HL-60 (cell line): ENCODE results near the gene GALM.

Experiments
- DNase-seq, 2 experiments: peaks; one replicate each; pipeline ENCODE4 v3.0.0-alpha.2; 2010 to 2020; ENCODE audit warnings: low read depth in 1 of 2, low spot score in 1 of 2
- H3K27ac ChIP-seq: fragments of 250-450 bp; sonication (Bioruptor Pico); replicated peaks from 2 replicates; pipeline ENCODE4 v1.5.1; 2020; ENCODE audit warnings: mild to moderate bottlenecking, moderate library complexity
- H3K27me3 ChIP-seq: fragments of 250-450 bp; sonication (Bioruptor Pico); 2 replicates; pipeline ENCODE4 v1.5.1; 2021; ENCODE audit warnings: mild to moderate bottlenecking, moderate library complexity; ENCODE audit not compliant: insufficient read depth, poor library complexity, severe bottlenecking
- H3K4me3 ChIP-seq: replicated peaks from 2 replicates; pipeline ENCODE4 v1.5.1; 2011; ENCODE audit warnings: mild to moderate bottlenecking, control low read depth, low read length; ENCODE audit not compliant: insufficient read depth
- GABPA ChIP-seq: IDR thresholded peaks from 2 replicates; pipeline ENCODE4 v1.6.1; 2012; ENCODE audit warnings: low read depth
- POLR2AphosphoS5 ChIP-seq: IDR thresholded peaks from 2 replicates; pipeline ENCODE4 v1.6.1; 2012; ENCODE audit warnings: low read depth
- SPI1 ChIP-seq: IDR thresholded peaks from 2 replicates; pipeline ENCODE4 v1.6.1; 2012; ENCODE audit warnings: low read depth, mild to moderate bottlenecking, borderline replicate concordance
- TF ChIP-seq, protein P1 (sequence below): IDR thresholded peaks from 2 replicates; pipeline ENCODE4 v1.6.1; 2012; ENCODE audit warnings: low read depth; ENCODE audit not compliant: insufficient replicate concordance
- TF ChIP-seq, protein P2 (sequence below): IDR thresholded peaks from one replicate; pipeline ENCODE4 v1.5.1; 2011; ENCODE audit warnings: low read length, control low read depth, inconsistent platforms; ENCODE audit not compliant: insufficient read depth

Gene GALM

DNA sequence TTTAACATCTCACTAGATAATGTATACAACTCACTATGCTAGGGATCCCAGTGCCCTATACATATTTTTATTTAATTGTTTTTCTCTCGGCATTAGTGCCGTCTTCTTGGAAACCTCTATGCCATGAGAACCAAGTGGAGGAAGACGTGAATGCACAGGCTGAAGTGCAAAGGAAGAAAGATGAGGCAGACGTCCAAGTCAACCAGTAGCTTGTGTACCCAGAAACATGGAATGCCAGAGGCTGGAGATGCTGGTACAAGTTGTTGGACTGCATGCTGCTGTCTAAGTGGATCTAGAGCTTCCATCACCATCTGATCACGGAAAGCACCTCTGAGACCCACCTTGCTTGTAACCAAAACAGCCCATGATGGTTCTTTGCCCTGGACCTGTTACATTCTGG, 99.6 kb downstream of the GALM start:
- TF ChIP-seq, protein P1, sequence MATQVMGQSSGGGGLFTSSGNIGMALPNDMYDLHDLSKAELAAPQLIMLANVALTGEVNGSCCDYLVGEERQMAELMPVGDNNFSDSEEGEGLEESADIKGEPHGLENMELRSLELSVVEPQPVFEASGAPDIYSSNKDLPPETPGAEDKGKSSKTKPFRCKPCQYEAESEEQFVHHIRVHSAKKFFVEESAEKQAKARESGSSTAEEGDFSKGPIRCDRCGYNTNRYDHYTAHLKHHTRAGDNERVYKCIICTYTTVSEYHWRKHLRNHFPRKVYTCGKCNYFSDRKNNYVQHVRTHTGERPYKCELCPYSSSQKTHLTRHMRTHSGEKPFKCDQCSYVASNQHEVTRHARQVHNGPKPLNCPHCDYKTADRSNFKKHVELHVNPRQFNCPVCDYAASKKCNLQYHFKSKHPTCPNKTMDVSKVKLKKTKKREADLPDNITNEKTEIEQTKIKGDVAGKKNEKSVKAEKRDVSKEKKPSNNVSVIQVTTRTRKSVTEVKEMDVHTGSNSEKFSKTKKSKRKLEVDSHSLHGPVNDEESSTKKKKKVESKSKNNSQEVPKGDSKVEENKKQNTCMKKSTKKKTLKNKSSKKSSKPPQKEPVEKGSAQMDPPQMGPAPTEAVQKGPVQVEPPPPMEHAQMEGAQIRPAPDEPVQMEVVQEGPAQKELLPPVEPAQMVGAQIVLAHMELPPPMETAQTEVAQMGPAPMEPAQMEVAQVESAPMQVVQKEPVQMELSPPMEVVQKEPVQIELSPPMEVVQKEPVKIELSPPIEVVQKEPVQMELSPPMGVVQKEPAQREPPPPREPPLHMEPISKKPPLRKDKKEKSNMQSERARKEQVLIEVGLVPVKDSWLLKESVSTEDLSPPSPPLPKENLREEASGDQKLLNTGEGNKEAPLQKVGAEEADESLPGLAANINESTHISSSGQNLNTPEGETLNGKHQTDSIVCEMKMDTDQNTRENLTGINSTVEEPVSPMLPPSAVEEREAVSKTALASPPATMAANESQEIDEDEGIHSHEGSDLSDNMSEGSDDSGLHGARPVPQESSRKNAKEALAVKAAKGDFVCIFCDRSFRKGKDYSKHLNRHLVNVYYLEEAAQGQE, result no peak
- TF ChIP-seq GABPA (no peak), SPI1 (no peak), POLR2AphosphoS5 (no peak)
- TF ChIP-seq, protein P2, sequence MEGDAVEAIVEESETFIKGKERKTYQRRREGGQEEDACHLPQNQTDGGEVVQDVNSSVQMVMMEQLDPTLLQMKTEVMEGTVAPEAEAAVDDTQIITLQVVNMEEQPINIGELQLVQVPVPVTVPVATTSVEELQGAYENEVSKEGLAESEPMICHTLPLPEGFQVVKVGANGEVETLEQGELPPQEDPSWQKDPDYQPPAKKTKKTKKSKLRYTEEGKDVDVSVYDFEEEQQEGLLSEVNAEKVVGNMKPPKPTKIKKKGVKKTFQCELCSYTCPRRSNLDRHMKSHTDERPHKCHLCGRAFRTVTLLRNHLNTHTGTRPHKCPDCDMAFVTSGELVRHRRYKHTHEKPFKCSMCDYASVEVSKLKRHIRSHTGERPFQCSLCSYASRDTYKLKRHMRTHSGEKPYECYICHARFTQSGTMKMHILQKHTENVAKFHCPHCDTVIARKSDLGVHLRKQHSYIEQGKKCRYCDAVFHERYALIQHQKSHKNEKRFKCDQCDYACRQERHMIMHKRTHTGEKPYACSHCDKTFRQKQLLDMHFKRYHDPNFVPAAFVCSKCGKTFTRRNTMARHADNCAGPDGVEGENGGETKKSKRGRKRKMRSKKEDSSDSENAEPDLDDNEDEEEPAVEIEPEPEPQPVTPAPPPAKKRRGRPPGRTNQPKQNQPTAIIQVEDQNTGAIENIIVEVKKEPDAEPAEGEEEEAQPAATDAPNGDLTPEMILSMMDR, result no peak
- DNase-seq, result no peak
- Histone ChIP-seq H3K27me3 (no peaks in the 10 kb centered on the region), H3K27ac (no peak overlapping the region), H3K4me3 (no peak overlapping the region)

DNA sequence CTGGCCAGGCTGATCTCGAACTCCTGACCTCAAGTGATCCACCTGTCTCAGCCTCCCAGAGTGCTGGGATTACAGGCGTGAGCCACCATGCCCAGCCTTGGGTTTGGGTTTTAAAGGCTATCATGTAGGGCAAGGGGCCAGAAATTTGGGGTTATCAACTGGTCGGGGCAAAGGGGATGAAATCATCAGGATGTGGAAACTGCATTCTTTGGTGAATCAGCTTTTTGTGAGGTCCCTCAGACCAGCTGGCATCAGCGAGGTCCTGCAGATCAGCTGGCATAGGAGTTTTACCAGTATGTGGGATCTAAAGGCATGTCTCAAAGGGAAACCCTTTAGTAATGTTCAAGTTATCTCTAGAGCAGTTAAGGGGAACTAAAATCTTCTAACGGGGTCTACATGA, 105.7 kb downstream of the GALM start:
- TF ChIP-seq SPI1, result no peak
- TF ChIP-seq, protein P1, result no peak
- no peak for TF ChIP-seq POLR2AphosphoS5
- TF ChIP-seq GABPA, result no peak
- TF ChIP-seq, protein P2, result no peak
- H3K27me3 ChIP-seq, result no peaks in the 10 kb centered on the region
- H3K27ac ChIP-seq, result no peak overlapping the region
- H3K4me3 ChIP-seq, result no peak overlapping the region
- no peak for DNase-seq

DNA sequence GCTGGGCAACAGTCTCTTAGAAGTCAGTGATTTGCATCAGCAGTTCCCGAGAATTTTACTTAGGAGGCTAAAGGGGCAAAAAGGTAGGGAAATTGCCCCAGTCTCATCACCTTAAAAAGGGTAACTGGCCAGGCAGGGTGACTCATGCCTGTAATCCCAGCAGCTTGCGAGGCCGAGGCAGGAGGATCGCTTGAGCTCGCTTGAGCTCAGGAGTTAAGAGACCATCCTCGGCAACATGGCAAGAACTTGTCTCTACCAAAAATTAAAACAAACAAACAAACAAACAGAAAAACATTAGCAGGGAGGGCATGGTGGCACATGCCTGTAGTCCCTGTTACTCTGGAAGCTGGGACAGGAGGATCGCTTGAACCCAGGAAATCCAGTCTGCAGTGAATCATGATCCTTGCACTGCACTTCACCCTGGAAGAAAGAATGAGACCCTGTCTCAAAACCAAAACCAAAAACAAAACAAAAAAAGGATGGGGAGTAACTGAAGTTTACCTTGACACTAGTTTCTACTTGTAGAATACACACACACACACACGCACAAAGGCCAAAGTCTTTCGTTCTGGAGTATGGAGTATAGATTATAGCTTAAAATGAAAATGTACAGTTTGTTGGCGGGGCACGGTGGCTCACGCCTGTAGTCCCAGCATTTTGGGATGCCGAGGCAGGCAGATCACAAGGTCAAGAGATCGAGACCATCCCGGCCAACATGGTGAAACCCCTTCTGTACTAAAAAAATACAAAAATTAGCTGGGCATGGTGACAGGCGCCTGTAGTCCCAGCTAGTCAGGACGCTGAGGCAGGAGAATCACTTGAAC, 109.4 kb downstream of the GALM start:
- H3K4me3 ChIP-seq, result no peak overlapping the region
- no peaks in the 10 kb centered on the region for H3K27me3 ChIP-seq
- TF ChIP-seq POLR2AphosphoS5, result no peak
- TF ChIP-seq, protein P1, result no peak
- TF ChIP-seq, protein P2, result no peak
- no peak for TF ChIP-seq SPI1
- no peak for TF ChIP-seq GABPA
- no peak overlapping the region for H3K27ac ChIP-seq
- no peak for DNase-seq
